ENCODE data around the gene PHB1.

The PHB1 gene

GRCh38 chr17:49403514-49404289 lies 11.0 kb downstream of the PHB1 start:
- no peak for DNase-seq

DNA sequence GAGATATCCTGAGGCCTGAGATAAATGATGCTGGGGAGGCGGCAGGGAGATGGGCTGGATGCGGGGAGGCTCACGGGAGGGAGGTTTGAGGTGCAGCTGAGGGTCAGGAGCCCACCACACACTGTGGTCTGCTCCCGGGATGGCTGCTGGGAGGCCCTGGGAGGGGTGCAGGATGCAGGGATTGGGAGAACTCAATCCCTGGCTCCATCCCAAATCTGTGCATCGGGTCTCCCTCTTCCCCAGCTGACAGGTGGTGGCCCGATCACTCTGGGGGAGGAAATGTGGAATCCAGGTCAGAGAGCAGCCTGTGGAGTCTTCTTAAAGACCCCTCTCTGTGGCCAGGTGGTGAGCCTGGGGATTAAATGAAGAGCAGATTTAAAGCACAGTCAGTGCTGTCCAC lies 12.0 kb downstream of the PHB1 start:
- no peak for DNase-seq

DNA sequence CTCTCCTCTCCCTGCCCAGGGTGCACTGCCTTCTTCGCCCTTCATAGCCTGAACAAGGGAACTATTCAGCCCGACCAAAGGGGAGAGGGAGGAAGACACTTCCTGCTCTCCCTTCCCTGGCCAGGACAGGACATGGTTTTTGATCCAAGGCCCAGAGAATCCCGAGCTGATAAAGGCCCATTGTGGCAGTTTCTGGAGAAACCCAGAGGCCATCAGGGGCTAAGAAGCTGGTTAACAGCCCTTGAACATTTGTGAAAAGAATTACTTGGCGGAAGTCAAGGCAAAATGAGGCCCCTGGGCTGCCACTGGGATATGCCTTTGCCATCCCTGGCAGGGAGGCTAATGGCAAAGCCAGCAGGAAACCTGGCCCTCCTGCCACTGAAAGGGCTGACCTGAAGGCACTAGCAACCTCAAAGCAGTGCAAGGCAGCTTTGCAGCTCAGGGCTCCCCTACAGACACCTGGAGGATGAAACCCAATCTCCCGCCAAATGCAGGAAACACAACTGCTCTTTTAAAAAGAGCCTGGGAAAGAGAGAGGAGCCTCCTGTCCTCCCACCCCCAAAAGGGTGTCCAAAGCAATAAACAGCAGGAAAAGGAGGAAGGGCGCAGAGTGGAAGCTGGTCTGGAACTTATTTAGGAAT lies 12.6 kb downstream of the PHB1 start:
- DNase-seq, result no peak

DNA sequence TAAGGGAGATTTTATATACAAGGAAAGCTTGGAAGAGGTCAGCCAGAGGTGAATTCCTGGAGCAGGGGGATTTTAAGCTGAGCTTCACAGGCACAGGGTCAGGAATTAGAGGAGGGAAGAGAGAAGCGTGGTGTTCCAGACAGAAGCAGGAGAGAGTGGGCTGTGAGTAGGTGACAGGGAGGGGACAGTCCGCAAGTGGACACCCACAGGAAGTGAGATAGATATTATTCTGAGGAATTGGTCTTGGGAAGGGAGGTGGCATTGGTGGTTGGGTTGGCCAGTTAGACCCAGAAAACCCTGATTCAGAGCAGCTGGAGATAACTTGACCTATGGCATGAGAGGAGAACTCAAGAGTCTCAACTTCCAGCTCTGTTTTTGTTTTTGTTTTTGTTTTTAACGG lies 14.7 kb downstream of the PHB1 start:
- no peak for DNase-seq

DNA sequence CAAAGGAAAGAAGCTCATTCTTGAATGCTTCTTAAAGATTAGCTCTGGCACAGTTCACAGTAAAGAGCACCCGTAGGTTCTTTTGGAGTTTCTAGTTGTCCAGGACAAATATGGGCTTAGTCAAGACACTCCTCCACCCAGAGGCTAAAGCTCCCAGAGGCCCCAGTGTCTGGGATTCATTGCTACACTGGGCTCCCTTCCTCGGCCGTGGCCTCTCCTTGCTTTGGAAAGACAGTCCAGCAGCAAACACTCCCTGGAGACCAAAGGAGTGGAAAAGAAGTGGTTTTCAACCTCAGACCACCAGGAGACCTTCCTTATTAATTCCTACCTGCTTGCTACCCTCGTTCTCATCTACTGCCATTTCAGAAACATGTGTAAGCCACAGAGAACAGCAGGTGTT lies 17.1 kb downstream of the PHB1 start:
- DNase-seq, result no peak

- no peak for DNase-seq
Observed at GRCh38 chr17:49393491-49394255, 21.0 kb downstream of the PHB1 start.

DNA sequence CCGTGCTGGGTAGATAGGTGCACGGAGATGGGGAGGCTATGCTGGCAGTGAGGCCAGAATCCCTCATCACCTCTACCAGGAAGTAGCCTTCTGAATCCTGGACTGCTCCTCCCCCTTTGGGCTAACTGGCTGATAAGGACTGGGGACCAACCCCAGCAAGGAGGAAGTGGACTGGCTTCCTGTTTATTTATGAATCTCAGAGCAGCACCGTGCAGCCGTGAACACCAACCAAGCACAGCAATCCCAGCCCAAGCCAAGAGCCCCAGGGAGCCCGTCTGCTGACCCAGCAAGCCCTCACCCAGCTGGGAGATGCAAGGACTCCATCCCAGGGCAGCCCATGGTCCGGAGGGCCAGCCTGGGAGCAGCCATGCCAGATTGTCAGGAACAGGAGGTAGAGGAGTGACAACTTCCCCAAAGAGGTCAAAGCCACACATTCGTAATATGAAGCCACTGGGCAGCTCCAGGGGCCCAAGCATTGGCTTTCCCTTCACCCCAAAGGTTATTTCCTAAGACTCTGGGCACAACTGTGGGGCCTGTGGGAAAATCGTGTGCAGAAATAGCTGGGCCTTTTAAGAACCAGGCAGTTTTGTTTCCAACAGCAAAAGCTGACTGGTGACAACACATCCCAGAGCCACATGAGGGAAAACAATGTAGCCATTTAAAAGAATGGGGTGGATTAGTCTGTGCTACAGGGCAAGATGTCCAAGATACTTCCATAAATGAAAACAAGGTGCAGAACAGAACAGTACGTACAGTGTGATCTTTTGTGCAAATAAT lies 23.9 kb downstream of the PHB1 start:
- DNase-seq, result peak in 1 of 2 experiments; percentile 28

DNA sequence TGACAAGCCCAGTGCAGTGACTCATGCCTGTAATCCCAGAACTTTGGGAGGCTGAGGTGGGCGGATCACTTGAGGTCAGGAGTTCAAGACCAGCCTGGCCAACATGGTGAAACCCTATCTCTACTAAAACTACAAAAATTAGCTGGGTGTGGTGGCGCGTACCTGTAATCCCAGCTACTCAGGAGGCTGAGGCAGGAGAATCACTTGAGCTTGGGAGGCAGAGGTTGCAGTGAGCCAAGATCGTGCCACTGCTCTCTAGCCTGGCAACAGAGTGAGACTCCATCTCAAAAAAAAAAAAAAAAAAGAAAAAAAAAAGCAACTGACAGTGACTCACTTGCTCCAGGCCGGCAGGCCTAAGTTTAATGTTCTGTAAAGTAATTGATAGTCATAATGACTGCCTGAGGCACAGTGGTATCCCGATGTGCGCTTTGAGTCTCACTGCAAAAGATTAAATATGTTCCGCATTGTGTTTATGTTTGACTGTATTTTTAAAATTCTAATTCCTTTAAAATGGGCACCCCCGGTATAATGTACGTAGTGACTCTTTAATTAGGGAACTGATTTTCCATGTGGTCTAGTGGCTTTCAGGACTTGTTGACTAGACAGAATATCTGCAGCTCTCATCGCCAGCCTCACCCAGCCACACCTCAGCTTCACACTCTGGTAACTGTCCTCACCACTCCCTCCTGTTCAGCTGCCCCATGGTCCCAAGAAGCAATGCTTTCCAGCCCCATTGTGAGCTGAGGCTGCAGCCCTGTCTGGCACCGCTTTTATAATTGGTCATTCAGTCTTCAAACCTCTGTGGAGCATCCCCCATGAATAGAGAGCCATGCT lies 25.0 kb downstream of the PHB1 start:
- DNase-seq, result peak in 1 of 2 experiments; percentile 19

- no peak for DNase-seq
Observed at GRCh38 chr17:49388692-49389513, 25.8 kb downstream of the PHB1 start.

DNA sequence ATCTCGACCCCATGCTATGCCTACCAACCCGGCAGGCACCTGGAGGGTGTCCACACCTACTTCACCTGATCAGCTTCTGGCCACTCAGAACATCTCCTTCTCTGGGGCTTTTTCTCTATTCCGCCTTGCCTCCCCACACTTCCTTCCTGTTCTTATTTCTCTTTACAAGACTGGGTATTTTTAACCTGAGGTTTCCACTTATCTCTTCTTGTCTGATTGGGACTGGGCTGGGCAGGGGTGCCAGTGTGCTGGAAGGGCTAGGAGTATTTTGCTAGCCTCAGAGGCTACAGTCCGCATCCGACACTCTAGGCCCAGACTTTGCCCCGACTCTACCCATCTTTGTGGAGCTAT lies 26.4 kb downstream of the PHB1 start:
- peak in 1 of 2 experiments; percentile 13 for DNase-seq

GRCh38 chr17:49387498-49388289 lies 27.0 kb downstream of the PHB1 start:
- DNase-seq, result peak in 1 of 2 experiments; percentile 11

GRCh38 chr17:49386373-49386772 lies 28.3 kb downstream of the PHB1 start:
- DNase-seq, result no peak

DNA sequence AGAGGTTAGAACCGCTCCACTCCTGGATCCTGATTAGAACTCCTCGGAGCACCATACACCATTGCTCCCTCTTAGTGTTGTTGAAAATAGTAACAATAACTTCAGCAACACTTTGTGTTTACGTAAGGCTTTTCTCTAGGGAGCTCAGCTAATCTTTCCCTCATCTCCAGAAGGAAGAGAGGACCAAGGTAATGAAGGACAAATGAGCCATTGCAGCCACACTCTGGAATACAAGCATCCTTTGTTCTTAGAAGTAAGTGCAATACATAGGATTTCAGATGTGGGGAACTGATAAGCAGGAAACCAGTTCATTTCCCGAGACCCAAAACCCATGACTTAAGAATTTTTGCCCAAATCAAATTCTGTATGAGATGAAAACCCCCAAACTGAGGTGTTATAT lies 29.7 kb downstream of the PHB1 start:
- DNase-seq, result no peak

- no peak for DNase-seq
Observed at GRCh38 chr17:49383060-49383459, 31.6 kb downstream of the PHB1 start.

- DNase-seq, result no peak
Observed at GRCh38 chr17:49382556-49382955, 32.1 kb downstream of the PHB1 start.

DNA sequence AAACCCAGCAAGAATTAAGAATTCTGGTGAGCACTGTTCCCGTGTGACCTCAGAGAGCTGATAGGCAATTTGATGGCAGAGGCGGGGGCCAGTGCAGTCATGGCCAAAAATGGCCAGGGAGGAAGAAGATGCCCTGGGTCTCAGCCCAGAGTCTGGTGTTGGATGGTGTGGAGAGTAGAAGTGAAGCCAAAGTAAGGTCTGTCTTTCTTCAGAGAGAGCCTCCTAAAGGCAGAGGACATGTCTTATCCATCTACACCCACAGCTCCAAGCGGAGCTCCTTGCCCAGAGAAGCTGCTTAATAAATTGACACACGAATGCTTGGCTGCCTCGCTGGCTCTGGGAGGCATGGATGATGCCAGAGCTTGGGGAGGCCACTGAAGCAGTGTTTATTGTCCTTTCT lies 32.9 kb downstream of the PHB1 start:
- DNase-seq, result no peak

DNA sequence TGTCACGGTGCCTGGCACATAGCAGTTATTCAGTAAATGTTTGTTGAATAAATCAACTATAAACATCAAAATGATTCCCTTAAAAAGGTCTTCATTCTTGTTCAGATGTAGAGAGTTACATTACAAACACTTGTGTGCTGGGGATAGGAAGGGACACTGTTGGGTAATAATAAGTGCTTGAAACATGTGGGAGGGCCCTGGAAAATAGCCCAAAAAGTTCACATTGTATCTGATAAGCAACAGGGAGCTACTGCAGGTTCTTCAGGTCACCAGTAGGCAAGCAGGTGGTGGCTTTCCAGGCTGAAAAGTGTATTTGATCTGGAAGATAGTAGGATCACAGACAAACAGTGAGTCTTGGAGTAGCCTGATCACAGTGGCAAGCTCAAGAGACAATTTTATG lies 33.6 kb downstream of the PHB1 start:
- DNase-seq, result no peak

DNA sequence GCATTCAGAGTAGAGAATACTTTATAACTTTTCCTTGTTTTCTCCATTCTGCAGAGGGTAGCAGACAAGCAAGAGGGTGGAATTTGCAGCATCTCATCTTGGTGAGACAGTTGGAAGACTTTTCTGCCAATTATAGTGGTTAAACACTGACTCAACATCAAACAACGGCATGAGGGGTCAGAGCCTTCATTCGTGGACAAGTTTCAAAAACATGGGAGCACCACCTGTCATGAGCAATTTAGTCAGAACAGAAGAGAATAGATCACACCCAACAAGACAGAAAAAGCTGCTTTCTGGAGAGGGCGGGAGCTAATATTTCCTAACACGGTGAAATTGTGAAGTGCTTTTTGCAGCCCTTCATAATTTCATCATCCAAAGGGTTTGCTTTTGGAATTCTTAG lies 34.8 kb downstream of the PHB1 start:
- DNase-seq, result no peak

DNA sequence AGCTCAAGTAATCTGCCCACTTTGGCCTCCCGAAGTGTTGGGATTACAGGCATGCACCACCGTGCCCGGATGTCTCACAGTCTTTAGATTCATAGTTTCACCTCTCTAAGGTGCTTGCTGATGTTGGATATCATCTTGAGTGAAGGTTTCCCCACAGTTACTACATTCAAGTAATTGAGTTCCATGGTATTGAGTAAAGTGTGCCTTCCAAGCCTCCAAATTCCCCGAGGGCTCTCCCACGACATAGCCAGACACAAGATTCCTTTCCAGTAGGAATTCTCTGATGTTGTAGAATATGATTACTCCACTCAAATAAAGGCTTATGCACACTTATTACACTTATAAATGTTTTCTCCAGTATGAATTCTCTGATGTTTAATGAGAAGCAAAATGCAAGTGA lies 36.4 kb downstream of the PHB1 start:
- no peak for DNase-seq

DNA sequence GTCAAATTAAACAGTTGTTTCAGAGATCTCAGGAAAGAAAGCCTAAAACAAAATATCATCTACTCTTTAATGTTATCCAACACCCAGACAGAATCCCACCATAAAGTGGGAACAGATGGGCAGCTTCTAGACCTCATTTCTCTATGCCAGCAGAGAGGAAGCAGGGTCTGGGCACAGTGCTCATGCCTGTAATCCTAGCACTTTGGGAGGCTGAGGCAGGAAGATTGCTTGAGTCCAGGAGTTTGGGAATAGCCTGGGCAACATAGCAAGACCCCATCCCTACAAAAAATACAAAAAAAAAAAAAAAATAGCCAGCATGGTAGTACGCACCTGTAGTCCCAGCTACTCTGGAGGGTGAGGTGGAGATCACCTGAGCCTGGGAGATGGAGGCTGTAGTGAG lies 39.1 kb downstream of the PHB1 start:
- DNase-seq, result no peak

DNA sequence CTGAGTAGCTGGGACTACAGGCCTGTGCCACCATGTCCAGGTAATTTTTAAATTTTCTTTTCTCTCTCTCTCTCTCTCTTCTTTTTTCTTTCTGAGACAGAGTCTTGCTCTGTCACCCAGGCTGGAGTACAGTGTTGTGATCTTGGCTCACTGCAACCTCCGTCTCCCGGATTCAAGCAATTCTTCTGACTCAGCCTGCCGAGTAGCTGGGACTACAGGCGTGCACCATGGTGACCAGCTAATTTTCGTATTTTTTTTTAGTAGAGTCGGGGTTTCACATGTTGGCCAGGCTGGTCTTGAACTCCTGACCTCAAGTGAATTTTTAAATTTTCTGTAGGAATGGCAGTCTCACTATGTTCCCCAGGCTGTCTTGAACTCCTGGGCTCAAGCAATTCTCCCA lies 41.6 kb downstream of the PHB1 start:
- DNase-seq, result no peak
